Karpas-422 (cell line): ENCODE data around the gene DISC1. TPM values are rescaled to one million over a fixed set of nuclear protein-coding genes. Genes with fewer than 3 reads are reported as not detected.

Experiments used
- DNase-seq: peaks from one replicate; pipeline ENCODE4 v3.0.0-alpha.2; 2015
- H2AFZ ChIP-seq: fragments of 200-600 bp; sonication (generic); 2 replicates; pipeline ENCODE4 v1.6.1; 2014; ENCODE audit warnings: antibody characterized with exemption, low read length, mixed read lengths
- H3K27ac ChIP-seq: fragments of 200-600 bp; sonication (generic); 2 replicates; pipeline ENCODE4 v1.5.1; 2014; ENCODE audit warnings: mild to moderate bottlenecking, low read length, moderate library complexity
- H3K27me3 ChIP-seq: fragments of 200-600 bp; sonication (generic); 2 replicates; pipeline ENCODE4 v1.6.1; 2014; ENCODE audit warnings: low read length, mixed read lengths
- H3K36me3 ChIP-seq: fragments of 200-600 bp; sonication (generic); 2 replicates; pipeline ENCODE4 v1.6.1; 2014; ENCODE audit warnings: low read length, mixed read lengths; ENCODE audit not compliant: insufficient read depth
- H3K4me1 ChIP-seq: fragments of 200-600 bp; sonication (generic); 2 replicates; pipeline ENCODE4 v1.6.1; 2014; ENCODE audit warnings: mild to moderate bottlenecking, low read length, mixed read lengths
- H3K4me2 ChIP-seq: fragments of 200-600 bp; sonication (generic); 2 replicates; pipeline ENCODE4 v1.6.1; 2014; ENCODE audit warnings: low read length, low read depth, mild to moderate bottlenecking; ENCODE audit not compliant: poor library complexity, severe bottlenecking
- H3K4me3 ChIP-seq: fragments of 200-600 bp; sonication (generic); 2 replicates; pipeline ENCODE4 v1.5.1; 2014; ENCODE audit warnings: mild to moderate bottlenecking, antibody characterized with exemption, low read length, mixed read lengths
- H3K79me2 ChIP-seq: fragments of 200-600 bp; sonication (generic); 2 replicates; pipeline ENCODE4 v1.6.1; 2014; ENCODE audit warnings: mild to moderate bottlenecking, low read length, mixed read lengths
- H3K9ac ChIP-seq: fragments of 200-600 bp; sonication (generic); 2 replicates; pipeline ENCODE4 v1.6.0; 2014; ENCODE audit warnings: low read length
- H3K9me2 ChIP-seq: fragments of 200-600 bp; sonication (generic), shearing (Covaris generic); replicated peaks from 2 replicates; pipeline ENCODE4 v1.6.0; 2014; ENCODE audit warnings: mild to moderate bottlenecking, low read length, moderate library complexity; ENCODE audit not compliant: insufficient read depth
- H3K9me3 ChIP-seq: fragments of 300-700, 200-600 bp; sonication (generic); 2 replicates; pipeline ENCODE4 v1.6.1; 2014; ENCODE audit warnings: low read length, mixed read lengths
- H4K20me1 ChIP-seq: fragments of 200-600 bp; sonication (generic); 2 replicates; pipeline ENCODE4 v1.6.1; 2014; ENCODE audit warnings: mild to moderate bottlenecking, antibody characterized with exemption, low read length, low read depth; ENCODE audit not compliant: insufficient read depth
- total RNA-seq: library from RNA; depleted of rRNA; stranded (reverse); fragments of >200 nt; shearing (Covaris generic); gene quantifications from 2 replicates; pipeline ENCODE4 v1.2.3, GENCODE V29; 2014; ENCODE audit warnings: low replicate concordance

The DISC1 gene
- total RNA-seq, 1 experiment from 2014 or later, result 6.4 TPM

DNA sequence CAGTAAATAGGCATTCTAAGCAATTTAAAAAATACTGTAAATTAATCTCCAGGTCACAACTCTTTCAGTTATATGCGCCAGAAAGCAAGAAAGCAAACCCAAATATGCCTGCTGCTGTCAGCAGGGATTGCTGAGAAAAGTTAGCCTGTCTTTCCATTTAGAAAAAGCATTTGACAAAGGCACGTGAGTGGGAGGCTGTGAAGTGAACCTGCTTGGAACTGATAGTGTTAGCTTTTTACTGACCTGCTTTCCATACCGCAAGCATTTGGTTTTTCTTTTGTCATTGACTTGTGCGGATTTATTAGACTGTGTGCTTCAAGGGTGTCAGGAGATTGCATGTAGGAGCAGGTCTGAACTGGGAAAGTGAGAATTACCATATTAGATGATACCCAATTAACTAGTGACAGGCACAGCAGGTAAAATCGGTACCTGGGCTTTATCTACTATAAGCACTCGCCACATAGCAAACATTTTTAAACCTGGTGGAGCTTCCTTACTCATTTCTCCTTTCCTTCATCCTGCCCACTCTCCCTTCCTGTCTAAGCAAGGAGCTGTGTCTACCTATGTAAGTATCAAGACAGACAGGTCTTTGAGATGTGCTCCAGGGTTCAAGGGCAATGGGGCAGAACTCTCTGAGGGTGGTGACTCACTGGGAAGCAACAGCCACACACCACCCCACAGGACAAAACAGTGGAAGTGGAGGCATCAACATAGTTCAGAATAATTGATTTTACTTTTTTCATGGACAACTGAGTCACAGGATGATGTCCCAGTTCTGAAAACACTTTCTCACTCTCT, 323.9 kb downstream of the DISC1 start:
- Histone ChIP-seq H2AFZ (no peak overlapping the region), H3K9me2 (no peaks in the 10 kb centered on the region), H3K27ac (no peak overlapping the region), H3K79me2 (no peaks in the 10 kb centered on the region), H3K4me2 (no peak overlapping the region), H3K9me3 (no peaks in the 10 kb centered on the region), H3K4me3 (no peak overlapping the region), H3K36me3 (no peaks in the 10 kb centered on the region), H4K20me1 (no peaks in the 10 kb centered on the region), H3K4me1 (no peaks in the 10 kb centered on the region), H3K27me3 (no peaks in the 10 kb centered on the region), H3K9ac (no peak overlapping the region)
- DNase-seq, result peak; percentile 34

DNA sequence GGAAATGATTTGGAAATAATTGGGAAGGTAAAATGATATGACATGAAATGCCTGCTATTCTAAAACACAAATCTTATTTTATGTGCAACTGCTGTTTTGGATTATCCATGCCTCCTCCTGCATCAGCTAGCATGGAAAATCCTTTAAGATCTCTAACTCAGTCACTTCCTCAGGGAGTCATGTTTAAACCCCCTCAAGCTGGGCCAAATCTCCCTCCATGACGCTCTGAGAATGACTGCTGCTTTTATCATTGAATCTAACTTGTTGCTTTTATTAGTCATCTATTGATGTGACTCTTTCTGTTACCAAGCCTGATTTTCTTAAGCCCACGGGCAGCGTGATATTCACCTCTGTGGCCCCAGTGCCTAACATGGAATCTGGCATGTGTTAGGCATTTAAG, 324.8 kb downstream of the DISC1 start:
- H3K36me3 ChIP-seq, result no peaks in the 10 kb centered on the region

DNA sequence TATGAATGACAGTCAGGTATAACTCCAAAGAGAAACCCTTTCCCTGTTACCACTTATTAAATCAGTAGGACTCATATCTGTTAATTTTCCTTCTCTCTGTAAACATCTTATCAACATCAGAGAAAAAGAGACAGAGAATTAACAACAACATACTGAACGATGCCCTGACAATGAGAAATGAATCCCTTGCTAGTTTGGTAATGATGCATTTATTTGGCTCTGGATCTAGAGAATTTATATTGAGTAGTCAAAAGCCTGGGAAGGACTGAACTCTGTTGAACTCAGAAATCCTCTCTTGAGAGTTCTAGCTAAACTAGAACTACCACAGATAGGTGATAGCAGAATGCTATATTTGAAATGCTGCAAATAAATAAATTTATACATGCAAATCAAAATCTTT, 325.6 kb downstream of the DISC1 start:
- Histone ChIP-seq H3K79me2 (no peaks in the 10 kb centered on the region), H4K20me1 (no peaks in the 10 kb centered on the region), H3K9ac (no peak overlapping the region), H3K9me2 (no peaks in the 10 kb centered on the region), H3K4me1 (no peaks in the 10 kb centered on the region), H3K36me3 (no peaks in the 10 kb centered on the region), H3K27ac (no peak overlapping the region), H3K4me2 (no peak overlapping the region), H3K27me3 (no peaks in the 10 kb centered on the region), H2AFZ (no peak overlapping the region), H3K9me3 (no peaks in the 10 kb centered on the region), H3K4me3 (no peak overlapping the region)
- DNase-seq, result peak; percentile 16

More for the DNA sequence above, 324.8 kb downstream of the DISC1 start:
- Histone ChIP-seq H4K20me1 (no peaks in the 10 kb centered on the region), H3K4me3 (no peak overlapping the region), H3K4me1 (no peaks in the 10 kb centered on the region), H3K4me2 (no peak overlapping the region), H3K27ac (no peak overlapping the region), H3K79me2 (no peaks in the 10 kb centered on the region), H3K27me3 (no peaks in the 10 kb centered on the region), H3K9me3 (no peaks in the 10 kb centered on the region), H2AFZ (no peak overlapping the region), H3K9me2 (no peaks in the 10 kb centered on the region), H3K9ac (no peak overlapping the region)
- DNase-seq, result peak; percentile 31

GRCh38 chr1:231953660-231954059, 327.1 kb downstream of the DISC1 start:
- no peak overlapping the region for H3K9ac ChIP-seq
- H4K20me1 ChIP-seq, result no peaks in the 10 kb centered on the region
- no peaks in the 10 kb centered on the region for H3K79me2 ChIP-seq
- no peaks in the 10 kb centered on the region for H3K9me3 ChIP-seq
- no peak overlapping the region for H3K4me2 ChIP-seq
- no peak for DNase-seq
- H3K4me1 ChIP-seq, result no peaks in the 10 kb centered on the region
- no peaks in the 10 kb centered on the region for H3K9me2 ChIP-seq
- no peak overlapping the region for H3K4me3 ChIP-seq
- no peaks in the 10 kb centered on the region for H3K27me3 ChIP-seq
- H3K27ac ChIP-seq, result no peak overlapping the region
- no peak overlapping the region for H2AFZ ChIP-seq
- H3K36me3 ChIP-seq, result no peaks in the 10 kb centered on the region

DNA sequence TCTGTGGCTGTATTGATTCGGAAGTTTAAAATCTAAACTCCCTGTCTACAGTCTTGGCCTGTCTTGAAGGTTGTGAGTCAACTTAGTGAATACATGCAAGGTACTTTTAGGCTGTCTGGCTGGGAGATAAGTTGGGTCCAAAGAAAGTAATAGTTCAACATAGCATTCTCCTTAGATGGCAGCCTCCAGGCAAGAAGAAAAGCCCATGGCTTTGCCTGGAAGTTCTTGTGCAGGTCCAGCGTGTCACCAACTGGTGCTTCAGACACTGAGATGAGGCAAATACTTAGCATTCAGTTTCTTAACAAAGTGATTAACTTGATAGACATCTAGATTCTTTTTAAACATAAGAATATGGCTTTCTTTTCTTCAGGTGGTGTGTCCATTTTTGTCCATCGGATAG, 328.2 kb downstream of the DISC1 start:
- Histone ChIP-seq H3K9me3 (no peaks in the 10 kb centered on the region), H3K4me3 (no peak overlapping the region), H3K4me2 (no peak overlapping the region), H3K4me1 (no peaks in the 10 kb centered on the region), H3K79me2 (no peaks in the 10 kb centered on the region), H3K27ac (no peak overlapping the region), H3K9me2 (no peaks in the 10 kb centered on the region), H3K27me3 (no peaks in the 10 kb centered on the region), H2AFZ (no peak overlapping the region), H4K20me1 (no peaks in the 10 kb centered on the region), H3K36me3 (no peaks in the 10 kb centered on the region), H3K9ac (no peak overlapping the region)
- peak; percentile 29 for DNase-seq

GRCh38 chr1:231957359-231957758, 330.8 kb downstream of the DISC1 start:
- no peak overlapping the region for H2AFZ ChIP-seq
- no peak overlapping the region for H3K4me3 ChIP-seq
- no peaks in the 10 kb centered on the region for H3K9me3 ChIP-seq
- H3K9me2 ChIP-seq, result no peaks in the 10 kb centered on the region
- no peak overlapping the region for H3K27ac ChIP-seq
- H3K27me3 ChIP-seq, result no peaks in the 10 kb centered on the region
- H3K9ac ChIP-seq, result no peak overlapping the region
- H3K4me1 ChIP-seq, result no peaks in the 10 kb centered on the region
- no peaks in the 10 kb centered on the region for H4K20me1 ChIP-seq
- peak; percentile 1 for DNase-seq
- no peaks in the 10 kb centered on the region for H3K79me2 ChIP-seq
- no peaks in the 10 kb centered on the region for H3K36me3 ChIP-seq
- no peak overlapping the region for H3K4me2 ChIP-seq

- Histone ChIP-seq H3K27me3 (no peaks in the 10 kb centered on the region), H4K20me1 (no peaks in the 10 kb centered on the region), H3K36me3 (no peaks in the 10 kb centered on the region), H3K4me3 (no peak overlapping the region), H3K9ac (no peak overlapping the region), H3K9me3 (no peaks in the 10 kb centered on the region), H3K9me2 (no peaks in the 10 kb centered on the region), H3K4me1 (no peaks in the 10 kb centered on the region), H3K79me2 (no peaks in the 10 kb centered on the region), H3K4me2 (no peak overlapping the region), H3K27ac (no peak overlapping the region), H2AFZ (no peak overlapping the region)
- DNase-seq, result no peak
These were observed 331.9 kb downstream of the DISC1 start for GRCh38 chr1:231958448-231958847.

DNA sequence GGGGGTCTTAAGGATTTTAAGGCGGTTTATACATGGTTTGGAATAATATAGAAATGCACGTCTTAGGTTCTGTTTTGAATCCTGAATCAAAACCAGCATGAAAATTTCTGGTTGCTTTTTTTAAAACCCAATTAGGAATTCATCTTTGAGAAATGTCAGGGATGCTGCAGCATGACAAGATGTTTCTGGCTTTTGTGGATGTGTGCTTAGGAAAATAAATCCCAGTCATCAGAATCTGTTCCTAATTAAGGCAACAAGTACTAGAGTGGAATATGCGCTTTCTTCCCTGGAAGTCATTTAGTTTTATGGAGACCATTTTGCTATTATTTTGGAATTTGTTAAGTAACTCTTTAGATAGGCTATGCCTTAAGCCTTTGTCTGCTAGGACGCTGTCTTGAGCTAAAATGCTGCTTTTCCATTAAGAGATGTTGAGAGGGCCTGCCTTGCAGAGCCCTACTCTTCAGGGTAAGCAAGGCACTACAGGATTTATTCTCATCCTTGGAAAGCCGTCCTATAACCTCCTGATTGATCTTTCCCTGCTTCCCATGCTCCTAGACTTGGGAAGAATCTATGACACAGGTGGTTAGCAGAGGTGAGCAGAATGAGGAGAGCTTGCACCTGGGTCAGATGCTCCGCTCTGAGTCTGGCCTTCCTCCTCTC, 332.8 kb downstream of the DISC1 start:
- Histone ChIP-seq H3K4me1 (no peaks in the 10 kb centered on the region), H3K9me3 (no peaks in the 10 kb centered on the region), H2AFZ (no peak overlapping the region), H3K9ac (no peak overlapping the region), H3K4me2 (no peak overlapping the region), H3K79me2 (no peaks in the 10 kb centered on the region), H3K4me3 (no peak overlapping the region), H3K27me3 (no peaks in the 10 kb centered on the region), H4K20me1 (no peaks in the 10 kb centered on the region), H3K27ac (no peak overlapping the region), H3K9me2 (no peaks in the 10 kb centered on the region), H3K36me3 (no peaks in the 10 kb centered on the region)
- no peak for DNase-seq
